ENCODE results near the gene ZNF568.
A peak's percentile ranks its signal among the peaks of the same experiment; 100 is the strongest.

The ZNF568 gene

DNA sequence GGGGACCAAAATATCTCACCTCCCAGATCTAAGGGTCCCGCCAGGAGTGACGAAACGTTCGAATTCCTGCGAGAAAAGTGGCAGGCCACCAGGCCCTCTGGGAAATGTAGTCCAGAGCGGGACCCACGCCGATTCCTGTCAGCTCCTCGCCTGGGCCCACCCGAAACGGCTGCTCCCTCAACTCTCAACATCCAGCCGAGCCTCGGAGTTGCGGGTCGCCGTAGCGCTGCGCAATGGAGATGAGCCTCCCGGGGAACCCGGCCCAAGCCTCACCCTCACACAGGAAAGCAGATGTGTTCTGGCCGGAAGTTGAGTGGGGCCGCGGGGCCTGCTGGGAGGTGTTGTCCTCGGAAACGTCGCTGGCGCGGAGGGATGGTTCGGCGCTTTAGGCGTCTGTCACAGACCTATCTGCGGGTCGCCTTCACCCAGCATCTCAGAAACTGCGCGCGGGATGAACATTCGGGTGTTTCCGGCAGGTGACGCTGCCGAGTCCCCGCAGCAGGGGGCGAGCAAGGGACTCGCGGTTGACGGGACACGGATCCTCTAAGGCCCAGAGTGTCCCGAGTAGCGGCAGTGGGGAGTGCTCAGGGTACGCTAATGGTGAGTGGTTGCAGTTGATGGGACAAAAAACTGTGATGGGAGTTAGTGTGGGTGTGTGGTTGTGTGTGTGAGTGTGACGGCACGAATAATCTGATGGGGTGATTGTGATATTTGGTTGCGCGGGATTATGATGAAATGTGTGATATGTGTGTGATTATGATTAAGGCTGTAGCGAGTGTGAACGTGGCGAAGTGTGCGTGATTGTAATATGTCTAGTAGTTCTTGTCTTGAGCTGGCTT is at the start of gene ZNF568, which contains the start of gene ZNF829:
TSS of gene ZNF568 (plus strand) at position 341 of the 839 bp plus-strand sequence. CDS start 6,439 bp downstream, outside the sequence.
TSS of gene ZNF829 (minus strand) at position 300 of the 839 bp plus-strand sequence. CDS start 1,124 bp downstream, outside the sequence.
- peak; percentile 72 to 85 (median 77) for DNase-seq (ENCODE audit: low read depth in 3 of 3)

GRCh38 chr19:36876993-36877938 is 38.9 kb upstream of the ZNF568 start:
- DNase-seq (ENCODE audit: low read depth in 3 of 3): no peak

- no peak for DNase-seq (ENCODE audit: low read depth in 3 of 3)
These were observed 24.3 kb upstream of the ZNF568 start for GRCh38 chr19:36891768-36892357.

DNA sequence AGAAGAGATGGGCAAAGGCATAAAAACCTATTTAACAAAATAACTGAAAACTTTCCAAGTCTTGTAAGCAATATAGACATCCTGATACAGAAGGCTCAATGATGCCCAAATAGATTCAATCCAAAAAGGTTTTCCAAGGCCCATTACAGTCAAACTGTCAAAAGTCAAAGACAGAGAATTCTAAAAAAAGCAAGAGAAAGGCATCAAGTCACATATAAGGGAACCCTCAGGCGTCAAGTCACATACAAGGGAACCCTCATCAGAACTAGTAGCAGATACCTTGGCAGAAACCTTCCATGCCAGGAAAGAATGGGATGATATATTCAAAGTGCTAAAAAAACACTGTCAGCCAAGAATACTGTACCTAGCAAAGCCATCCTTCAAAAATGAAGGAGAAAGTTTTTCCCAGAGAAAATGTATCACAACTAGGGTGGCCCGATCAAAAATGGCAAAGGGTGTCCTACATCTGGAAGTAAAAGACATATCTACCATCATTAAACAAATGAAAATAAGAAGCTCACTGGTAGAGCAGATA is 21.2 kb upstream of the ZNF568 start:
- DNase-seq (ENCODE audit: low read depth in 3 of 3): no peak

DNA sequence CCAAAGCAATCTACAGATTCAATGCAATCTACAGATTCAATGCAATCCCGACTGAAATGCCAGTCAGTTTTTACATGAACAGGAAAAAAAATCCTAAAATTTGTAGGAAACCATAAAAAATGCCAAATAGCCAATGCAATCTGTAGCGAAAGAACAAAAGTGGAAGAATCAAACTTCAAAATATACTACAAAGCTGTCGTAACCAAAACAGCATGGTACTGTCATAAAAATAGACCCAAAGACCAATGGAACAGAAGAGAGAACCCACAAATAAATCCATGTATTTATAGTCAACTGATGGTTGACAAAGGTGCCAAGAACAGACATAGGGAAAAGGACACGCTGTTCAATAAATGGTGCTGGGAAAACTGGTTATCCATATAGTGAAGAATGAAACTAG is 17.7 kb upstream of the ZNF568 start:
- no peak for DNase-seq (ENCODE audit: low read depth in 3 of 3)

DNA sequence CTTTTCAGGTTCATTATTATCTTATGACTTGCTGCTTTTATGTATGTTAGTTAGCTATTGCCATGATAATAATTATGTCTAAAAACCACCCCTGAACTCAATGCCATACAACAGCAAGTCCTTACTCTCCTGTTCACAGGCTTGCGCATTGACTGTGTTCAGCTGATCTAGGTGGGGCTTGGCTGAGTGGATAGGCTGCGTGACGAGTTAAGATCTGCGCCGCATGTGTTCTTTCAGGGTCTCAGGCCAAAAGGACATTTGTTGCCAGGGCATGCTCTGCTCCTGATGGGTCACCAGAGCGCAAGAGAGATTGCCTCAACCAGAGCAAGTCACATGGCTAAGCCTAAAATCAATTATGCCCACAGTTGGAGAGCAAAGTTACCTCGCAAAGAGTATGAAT is 859 bp downstream of the ZNF568 start:
- no peak for DNase-seq (ENCODE audit: low read depth in 3 of 3)

- no peak for DNase-seq (ENCODE audit: low read depth in 3 of 3)
These were observed 2.0 kb downstream of the ZNF568 start for GRCh38 chr19:36918090-36918489.

DNA sequence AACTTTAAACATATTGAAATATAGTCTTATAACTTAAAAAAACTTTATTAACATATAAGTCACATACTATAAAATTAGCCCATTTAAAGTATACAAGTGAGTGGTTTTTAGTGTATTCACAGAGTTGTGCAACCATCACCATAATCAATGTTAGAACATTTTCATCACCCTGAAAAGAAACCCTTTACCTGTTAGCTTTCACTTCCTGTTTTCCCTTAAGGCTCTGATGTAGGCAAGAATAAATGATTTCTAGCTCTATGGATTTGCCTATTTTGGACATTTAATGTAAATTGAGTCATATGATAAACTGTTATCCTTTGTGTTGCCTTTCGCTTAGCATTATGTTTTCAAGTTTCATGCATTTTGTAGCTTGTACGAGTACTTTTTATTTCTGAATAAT is 15.6 kb downstream of the ZNF568 start:
- no peak for DNase-seq (ENCODE audit: low read depth in 3 of 3)

DNA sequence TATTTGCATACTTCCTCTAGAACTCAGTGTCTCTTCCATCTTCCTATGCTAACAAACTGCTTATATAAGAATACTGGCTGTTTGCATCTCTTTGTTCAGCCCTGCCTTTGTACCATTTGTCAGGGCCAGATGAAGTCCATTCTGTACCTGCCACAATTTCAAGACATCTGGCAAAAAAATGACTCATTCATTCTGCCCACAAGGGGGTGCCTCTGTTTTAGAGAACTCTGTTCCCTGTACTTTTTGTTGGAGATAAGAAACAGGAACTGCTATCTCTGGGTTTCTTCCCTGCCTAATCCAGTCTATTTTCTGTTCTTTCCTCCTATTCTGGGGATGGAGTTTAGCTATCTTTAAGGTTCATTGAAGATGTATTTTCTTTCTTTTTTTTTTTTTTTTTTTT is 23.0 kb downstream of the ZNF568 start:
- no peak for DNase-seq (ENCODE audit: low read depth in 3 of 3)

DNA sequence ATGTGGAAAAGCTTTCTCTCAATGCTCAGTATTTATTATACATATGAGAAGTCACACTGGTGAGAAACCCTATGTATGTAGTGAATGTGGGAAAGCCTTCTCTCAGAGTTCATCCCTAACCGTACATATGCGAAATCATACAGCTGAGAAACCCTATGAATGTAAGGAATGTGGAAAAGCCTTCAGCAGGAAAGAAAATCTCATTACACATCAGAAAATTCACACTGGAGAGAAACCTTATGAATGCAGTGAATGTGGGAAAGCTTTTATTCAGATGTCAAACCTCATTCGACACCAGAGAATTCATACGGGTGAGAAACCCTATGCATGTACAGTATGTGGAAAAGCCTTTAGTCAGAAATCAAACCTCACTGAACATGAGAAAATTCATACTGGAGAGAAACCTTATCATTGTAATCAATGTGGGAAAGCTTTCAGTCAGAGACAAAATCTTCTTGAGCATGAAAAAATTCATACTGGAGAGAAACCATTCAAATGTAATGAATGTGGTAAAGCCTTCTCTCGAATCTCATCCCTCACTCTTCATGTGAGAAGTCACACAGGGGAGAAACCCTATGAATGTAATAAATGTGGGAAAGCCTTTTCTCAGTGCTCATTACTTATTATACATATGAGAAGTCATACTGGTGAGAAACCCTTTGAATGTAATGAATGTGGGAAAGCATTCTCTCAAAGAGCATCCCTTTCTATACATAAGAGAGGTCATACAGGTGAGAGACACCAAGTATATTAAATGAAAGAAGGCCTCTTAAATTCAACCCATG is 34.4 kb downstream of the ZNF568 start:
- DNase-seq (ENCODE audit: low read depth in 3 of 3): no peak

DNA sequence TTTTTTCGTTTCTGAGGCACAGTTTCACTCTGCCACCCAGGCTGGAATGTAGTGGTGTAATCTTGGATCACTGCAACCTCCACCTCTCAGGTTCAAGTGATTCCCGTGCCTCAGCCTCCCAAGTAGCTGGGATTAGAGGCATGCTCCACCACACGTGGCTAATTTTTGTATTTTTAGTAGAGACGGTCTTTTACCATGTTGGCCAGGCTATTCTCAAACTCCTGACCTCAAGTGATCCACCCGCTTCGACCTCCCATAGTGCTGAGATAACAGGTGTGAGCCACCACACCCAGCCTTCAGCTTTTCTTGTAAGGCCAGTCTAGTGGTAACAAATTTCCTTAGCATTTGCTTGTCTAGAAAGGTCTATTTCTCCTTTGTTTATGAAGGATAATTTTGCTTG is 46.2 kb downstream of the ZNF568 start:
- DNase-seq (ENCODE audit: low read depth in 3 of 3): no peak

DNA sequence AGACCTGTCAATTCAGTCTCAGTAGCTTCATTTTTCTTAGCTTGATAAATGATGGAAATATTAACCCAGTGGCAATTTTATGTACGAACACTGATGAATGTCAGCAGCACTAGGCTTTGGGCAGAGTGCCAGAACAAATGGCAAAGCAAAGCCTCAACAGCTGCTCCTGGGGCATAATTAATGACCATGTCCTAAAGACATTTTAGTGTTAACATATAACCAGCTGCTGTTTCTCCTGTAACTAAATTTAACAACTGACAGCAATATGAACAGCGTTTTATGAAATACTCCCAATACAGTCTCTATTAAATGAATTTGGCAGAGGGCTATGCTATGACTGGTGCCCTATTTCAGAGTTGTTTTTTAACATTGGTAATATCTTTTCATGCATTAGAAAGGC is 47.1 kb downstream of the ZNF568 start:
- no peak for DNase-seq (ENCODE audit: low read depth in 3 of 3)

DNA sequence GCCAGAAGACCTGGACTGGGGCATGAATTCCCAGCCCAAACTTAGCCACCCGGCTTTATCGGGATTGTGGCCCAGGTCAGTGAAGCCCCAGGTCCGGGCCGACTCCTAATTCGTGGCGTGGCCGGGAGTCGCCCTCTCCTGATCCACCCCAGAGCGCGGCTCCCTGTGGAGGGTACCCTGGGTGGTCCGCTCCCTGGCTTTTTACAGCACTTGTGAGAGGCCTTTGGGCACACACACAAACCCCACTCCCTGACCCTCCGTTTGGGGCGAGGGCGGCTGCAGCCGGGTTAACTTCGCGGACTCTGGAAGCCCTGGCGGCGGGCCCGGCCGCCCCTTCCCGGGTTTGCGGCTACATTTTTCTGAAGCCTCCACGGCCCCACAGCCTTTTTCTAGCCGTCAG is 56.4 kb downstream of the ZNF568 start:
- no peak for DNase-seq (ENCODE audit: low read depth in 3 of 3)

DNA sequence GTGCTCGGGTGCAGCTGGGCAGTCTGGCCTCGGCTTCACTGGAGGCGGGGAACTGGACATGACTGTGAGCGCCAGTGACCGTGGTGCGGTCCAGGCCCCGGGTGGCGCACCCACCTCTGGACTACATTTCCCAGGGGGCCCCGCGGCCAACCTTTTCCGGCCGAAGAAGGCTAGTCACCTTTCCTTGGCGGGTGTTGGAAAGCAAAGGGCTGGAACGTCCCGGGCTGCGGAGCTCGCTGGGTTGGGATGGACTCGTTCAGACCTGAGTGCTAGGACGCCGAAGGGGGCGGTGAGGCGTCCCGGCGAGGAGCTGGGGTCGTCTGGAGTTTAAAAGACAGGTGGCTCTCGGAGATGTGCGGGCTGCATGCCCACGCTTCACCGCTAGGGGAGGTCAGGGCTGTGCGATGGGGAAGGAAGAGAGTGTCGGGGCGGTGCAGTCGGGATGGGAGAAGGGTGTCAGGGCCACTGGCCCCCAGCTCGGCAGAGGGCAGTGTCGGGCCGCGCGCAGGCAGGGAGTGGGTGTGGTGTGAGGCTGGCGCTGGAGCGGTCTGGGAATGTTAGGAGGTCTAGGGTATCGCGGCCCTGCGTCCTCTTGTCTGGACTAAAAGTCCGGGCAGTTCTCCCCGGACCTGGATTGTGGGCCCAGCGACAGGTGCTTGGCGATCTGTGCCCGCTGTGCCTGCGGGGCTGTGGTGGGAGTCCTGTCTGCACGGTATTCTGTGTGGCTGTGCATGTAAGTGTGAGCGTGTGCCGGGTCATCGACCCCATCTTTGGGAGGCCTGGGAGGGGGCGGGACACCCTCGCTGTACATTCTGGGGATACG is 57.1 kb downstream of the ZNF568 start:
- DNase-seq (ENCODE audit: low read depth in 3 of 3): peak; percentile 49 to 64 (median 51)

DNA sequence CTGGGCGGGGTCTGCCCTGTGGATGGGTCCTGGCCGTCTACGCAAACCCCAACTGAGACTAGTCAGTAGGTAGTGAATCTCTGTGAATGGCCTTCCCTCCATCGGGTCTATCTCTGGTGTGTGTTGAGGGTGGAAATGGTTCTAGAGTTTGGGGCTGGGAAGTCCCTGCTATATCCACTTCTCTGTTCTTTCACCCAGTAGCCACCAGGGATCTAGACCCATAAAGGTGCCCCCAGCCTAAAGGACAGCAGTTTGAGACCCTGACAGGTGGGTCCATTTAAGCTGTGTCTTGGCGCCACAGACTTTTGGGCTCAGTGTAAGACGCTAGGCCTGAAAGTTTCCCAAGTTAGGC is 57.7 kb downstream of the ZNF568 start:
- DNase-seq (ENCODE audit: low read depth in 3 of 3): no peak

DNA sequence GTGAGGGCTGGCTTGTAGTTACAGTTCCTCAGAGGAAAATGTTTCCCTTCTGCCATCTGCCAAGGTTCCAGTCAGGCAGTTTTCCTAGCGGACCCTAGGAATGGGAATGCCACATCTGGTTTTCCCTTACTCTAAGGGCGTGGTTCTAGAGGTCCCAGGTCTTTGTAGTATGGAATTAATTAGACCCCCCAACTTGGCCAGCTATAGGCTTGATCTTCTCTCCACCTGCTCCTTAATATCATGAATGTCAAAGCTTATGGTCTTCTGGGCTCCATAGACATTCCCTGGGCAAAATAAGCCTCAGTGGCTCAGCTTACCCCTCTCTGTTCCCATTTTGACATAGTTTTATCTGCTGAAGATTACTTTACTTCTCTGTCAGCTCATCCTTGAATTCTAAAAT is 70.0 kb downstream of the ZNF568 start:
- no peak for DNase-seq (ENCODE audit: low read depth in 3 of 3)

DNA sequence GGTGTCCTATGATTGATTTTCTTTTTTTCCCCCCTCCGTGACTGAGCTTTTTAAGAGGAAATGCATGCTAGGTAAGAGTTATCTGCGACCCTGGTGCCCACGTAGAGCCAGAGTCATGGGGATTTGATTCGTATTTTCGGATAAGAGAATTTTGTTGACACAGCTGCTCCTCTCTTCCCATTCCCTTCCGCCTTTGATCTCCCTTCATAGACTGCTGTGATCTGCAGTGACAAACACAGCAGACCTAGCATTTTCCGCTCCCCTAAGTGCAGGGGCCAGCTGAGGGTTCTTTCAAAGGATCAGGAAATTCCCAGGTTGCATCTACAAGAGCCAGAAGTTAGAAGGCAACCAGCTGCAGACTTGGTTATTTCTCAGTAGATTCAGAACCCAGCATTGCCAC is 70.5 kb downstream of the ZNF568 start:
- DNase-seq (ENCODE audit: low read depth in 3 of 3): no peak

DNA sequence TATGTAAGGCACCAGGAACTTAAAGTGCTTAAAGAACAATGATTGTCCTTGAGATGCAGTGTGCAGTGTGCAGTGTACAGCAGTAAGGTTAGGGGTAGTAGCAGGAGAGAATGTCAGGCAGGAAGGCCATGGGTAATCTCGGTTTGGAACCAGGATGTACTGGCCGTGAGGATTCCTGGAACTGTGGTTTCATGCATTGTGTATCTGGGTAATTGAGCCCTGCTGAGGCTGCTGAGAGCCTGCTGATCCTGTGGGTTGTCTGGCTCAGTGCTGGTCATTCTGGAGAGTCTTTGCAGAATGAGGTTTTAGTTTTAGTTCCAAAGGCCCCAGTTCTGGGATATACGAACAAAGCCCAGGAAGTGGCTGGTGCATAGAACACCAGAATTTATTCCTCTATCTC is 71.0 kb downstream of the ZNF568 start:
- no peak for DNase-seq (ENCODE audit: low read depth in 3 of 3)

GRCh38 chr19:36997152-36997842 is 81.2 kb downstream of the ZNF568 start:
- DNase-seq (ENCODE audit: low read depth in 3 of 3): no peak

DNA sequence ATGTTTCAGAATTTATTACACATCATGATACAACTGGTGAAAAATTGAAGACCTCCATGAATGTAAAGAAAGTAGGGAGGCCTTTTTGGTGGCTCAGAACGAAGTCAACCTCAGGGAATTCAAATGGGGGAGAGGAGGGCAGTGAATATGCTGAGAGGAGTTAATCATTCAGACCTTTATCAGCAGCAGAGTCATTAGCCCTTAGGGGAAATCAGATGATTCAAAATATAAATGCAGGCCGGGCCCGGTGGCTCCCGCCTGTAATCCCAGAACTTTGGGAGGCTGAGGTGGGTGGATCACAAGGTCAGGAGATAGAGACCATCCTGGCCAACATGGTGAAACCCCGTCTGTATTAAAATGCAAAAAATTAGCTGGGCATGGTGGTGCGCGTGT is 81.7 kb downstream of the ZNF568 start:
- no peak for DNase-seq (ENCODE audit: low read depth in 3 of 3)

All from stimulated activated CD4-positive, alpha-beta T cell treated with anti-CD3 and anti-CD28 coated beads, TNF-alpha, amount 100 ng/mL, for 4 hours (primary cell).